HG02763 (cell line): ENCODE measurements around the gene IL1RL2.

Experiments
- ATAC-seq: cut with Tn5 transposase; IDR thresholded peaks from one replicate; pipeline ENCODE4 v1.9.1; 2021; ENCODE audit warnings: mild to moderate bottlenecking, moderate library complexity; ENCODE audit not compliant: unreplicated experiment

Gene IL1RL2

GRCh38 chr2:102262216-102263129, 75.7 kb downstream of the IL1RL2 start:
- no peak for ATAC-seq

- ATAC-seq: no peak
These were observed 78.1 kb downstream of the IL1RL2 start for GRCh38 chr2:102264952-102265351.

GRCh38 chr2:102266204-102266603, 79.4 kb downstream of the IL1RL2 start:
- no peak for ATAC-seq

- ATAC-seq: no peak
These were observed 81.0 kb downstream of the IL1RL2 start for GRCh38 chr2:102267774-102268173.

- no peak for ATAC-seq
These were observed 81.8 kb downstream of the IL1RL2 start for GRCh38 chr2:102268510-102269199.

GRCh38 chr2:102269200-102269524, 82.3 kb downstream of the IL1RL2 start:
- ATAC-seq: no peak

GRCh38 chr2:102271844-102272243, 85.0 kb downstream of the IL1RL2 start:
- no peak for ATAC-seq

GRCh38 chr2:102273619-102274211, 86.9 kb downstream of the IL1RL2 start:
- no peak for ATAC-seq

GRCh38 chr2:102276549-102277201, 89.9 kb downstream of the IL1RL2 start:
- ATAC-seq: no peak

GRCh38 chr2:102277202-102277700, 90.4 kb downstream of the IL1RL2 start:
- ATAC-seq: no peak

GRCh38 chr2:102278720-102279390, 92.0 kb downstream of the IL1RL2 start:
- no peak for ATAC-seq

- no peak for ATAC-seq
These were observed 92.5 kb downstream of the IL1RL2 start for GRCh38 chr2:102279391-102279735.

GRCh38 chr2:102282678-102283091, 95.9 kb downstream of the IL1RL2 start:
- no peak for ATAC-seq

- no peak for ATAC-seq
These were observed 97.2 kb downstream of the IL1RL2 start for GRCh38 chr2:102283996-102284395.

GRCh38 chr2:102284611-102285010, 97.8 kb downstream of the IL1RL2 start:
- no peak for ATAC-seq

GRCh38 chr2:102285368-102285767, 98.5 kb downstream of the IL1RL2 start:
- ATAC-seq: no peak

- ATAC-seq: no peak
These were observed 99.2 kb downstream of the IL1RL2 start for GRCh38 chr2:102286041-102286440.

GRCh38 chr2:102289129-102289528, 102.3 kb downstream of the IL1RL2 start:
- ATAC-seq: no peak
